ENCODE results near the gene PHKA2.

DNA sequence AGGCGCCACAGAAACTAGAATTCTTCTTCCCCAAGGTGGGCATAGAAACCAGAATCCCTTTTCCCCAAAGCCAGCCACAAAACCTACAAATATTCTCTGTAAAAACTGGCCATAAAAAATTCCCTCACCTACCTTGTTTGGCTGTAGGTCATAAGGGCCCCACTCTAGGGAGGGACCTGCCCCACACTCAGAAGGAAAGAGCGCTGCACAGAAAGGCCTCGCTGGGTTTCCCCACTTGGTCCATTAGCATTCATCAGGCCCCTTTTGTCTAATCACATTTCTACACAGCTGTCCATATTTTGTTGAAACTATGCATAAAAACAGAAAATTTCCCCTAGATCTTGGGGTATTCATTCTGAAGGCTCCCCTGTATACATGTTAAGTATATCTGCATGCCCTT lies 54.1 kb downstream of the PHKA2 start:
- TF ChIP-seq, protein P1, sequence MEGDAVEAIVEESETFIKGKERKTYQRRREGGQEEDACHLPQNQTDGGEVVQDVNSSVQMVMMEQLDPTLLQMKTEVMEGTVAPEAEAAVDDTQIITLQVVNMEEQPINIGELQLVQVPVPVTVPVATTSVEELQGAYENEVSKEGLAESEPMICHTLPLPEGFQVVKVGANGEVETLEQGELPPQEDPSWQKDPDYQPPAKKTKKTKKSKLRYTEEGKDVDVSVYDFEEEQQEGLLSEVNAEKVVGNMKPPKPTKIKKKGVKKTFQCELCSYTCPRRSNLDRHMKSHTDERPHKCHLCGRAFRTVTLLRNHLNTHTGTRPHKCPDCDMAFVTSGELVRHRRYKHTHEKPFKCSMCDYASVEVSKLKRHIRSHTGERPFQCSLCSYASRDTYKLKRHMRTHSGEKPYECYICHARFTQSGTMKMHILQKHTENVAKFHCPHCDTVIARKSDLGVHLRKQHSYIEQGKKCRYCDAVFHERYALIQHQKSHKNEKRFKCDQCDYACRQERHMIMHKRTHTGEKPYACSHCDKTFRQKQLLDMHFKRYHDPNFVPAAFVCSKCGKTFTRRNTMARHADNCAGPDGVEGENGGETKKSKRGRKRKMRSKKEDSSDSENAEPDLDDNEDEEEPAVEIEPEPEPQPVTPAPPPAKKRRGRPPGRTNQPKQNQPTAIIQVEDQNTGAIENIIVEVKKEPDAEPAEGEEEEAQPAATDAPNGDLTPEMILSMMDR (IDR thresholded peaks at IDR 0.05), result no peak
- TF ChIP-seq POLR2A (IDR thresholded peaks at IDR 0.05), result no peak

All from testis (tissue), 2 donors.